Cerebellar nuclear complex (tissue), 1 donor: ENCODE results near the gene USP31.

ENCODE experiments used
- DNase-seq, 2 experiments: peaks; one replicate each; lab custom pipeline; 2025; lab: John Stamatoyannopoulos, UW

The USP31 gene

DNA sequence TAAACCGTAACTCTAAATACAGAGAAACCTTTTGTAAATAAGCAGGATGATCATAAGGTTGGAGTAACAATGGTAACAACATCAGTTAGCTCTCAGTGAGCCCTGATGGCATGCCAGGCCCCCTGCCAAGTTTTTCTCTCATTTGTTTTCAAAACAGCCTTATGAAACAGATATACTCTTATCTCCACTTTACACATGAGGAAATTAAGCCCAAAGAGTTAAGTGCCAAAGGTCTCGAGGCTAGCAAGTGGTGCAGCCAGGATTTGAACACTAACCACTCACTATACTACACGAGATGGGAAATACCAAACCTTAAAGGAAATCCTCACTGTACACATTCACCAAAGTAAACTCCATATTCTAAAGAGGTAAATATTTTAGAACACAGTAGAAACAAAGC is 15.0 kb downstream of the USP31 start:
- no peak for DNase-seq

DNA sequence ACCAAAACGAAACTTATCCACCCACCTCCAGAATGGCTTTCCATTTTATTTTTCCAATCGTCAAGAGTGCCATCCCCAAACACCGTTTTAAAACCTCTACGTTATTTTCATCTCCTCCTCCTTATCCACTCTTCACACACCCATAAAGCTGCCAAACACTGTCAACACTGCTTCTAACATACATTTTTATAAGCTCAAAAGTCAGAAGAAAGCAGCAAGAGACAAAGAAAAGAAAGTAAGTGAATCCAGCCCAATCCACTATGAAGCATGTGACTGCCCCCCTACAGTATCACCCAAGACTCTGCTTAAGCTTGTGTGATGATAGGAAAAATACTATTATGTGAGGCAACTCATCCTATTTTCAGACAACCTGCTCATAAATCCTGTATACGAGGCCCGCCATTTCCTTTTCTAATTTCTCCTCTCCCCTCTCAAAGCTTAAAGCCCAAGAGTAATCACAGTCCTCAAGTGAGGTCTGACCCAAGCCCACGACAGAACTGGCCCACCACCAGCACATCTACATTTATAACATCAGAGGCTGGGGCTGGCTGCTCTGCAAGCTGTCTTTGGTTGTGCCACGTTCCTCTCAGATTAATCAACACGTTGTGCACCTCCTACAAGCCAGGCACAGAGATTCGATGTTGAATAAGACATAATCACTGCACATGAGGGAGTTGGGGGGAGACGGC is 16.3 kb downstream of the USP31 start:
- no peak for DNase-seq

- DNase-seq: no peak
Observed at GRCh38 chr16:23131931-23132621, 17.2 kb downstream of the USP31 start.

DNA sequence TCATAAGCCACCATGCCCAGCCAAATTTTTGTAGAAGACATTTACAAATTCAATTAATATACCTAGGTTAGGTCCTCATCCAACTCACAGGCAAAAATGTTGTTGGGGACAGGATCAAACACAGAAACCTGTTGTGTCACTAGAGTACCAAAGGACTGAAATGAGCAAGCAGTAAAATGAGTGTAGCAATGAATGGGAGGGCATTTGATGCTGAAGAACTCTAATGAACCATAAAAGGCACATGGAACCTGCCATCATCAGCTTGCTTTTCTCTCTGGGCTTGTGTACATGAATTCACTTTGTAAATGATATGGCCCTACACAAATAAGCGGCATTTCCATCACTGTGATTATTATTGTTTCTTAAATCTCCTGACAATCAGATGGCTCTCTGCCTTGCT is 17.8 kb downstream of the USP31 start:
- DNase-seq: no peak

- no peak for DNase-seq
Observed at GRCh38 chr16:23131036-23131435, 18.2 kb downstream of the USP31 start.

GRCh38 chr16:23129686-23130085 is 19.6 kb downstream of the USP31 start:
- no peak for DNase-seq

DNA sequence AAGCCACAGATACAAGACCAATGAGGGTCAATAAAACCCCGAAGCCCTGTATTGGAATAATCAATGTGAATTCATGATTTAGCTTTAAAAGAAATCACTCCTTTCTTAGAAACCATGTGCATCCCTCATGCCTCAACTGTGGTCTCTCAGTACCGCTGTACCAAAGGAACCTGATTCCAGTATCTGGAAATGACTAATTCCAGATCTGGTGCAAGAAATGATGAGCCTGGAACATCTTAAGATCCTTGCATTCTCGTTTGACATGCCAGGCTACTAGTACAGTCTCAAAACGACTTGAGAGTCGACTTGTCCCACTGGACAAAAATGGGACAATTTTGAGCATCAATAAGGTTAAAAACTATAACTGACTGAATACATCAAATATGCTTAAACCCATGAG is 21.2 kb downstream of the USP31 start:
- no peak for DNase-seq

- no peak for DNase-seq
Observed at GRCh38 chr16:23125277-23125676, 24.0 kb downstream of the USP31 start.

DNA sequence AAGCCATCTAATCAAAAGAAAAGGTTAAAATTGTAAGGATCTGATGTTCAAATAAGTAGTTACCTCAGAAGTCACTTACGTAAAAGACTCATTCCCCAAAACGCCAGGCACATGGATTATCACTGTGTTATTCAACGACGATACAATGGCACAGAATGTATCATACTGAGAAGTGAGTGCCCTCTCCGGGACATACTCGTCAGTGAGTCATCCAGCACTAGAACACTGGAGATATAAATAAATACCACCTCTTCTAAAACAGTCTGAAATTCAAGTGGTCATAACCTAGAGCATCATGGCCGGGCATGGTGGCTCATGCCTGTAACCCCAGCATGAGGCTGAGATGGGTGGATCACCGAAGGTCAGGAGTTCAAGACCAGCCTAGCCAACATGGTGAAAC is 24.9 kb downstream of the USP31 start:
- DNase-seq: no peak

DNA sequence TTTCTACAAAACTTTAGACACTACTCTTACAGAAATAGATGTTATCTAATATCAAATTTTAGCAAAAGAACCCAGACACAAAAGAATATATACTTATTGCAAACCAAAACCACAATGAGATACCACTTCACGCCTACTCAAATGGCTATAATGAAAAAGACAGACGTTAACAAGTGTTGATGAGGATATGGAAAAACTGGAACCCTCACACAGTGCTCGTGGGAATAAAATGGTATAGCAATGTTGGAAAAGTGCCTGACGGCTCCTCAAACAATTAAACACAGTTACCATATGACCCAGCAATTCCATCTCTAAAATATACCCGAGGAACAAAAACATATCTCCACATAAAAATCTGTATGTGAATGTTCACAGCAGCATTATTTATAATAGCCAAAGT is 27.1 kb downstream of the USP31 start:
- DNase-seq: no peak

DNA sequence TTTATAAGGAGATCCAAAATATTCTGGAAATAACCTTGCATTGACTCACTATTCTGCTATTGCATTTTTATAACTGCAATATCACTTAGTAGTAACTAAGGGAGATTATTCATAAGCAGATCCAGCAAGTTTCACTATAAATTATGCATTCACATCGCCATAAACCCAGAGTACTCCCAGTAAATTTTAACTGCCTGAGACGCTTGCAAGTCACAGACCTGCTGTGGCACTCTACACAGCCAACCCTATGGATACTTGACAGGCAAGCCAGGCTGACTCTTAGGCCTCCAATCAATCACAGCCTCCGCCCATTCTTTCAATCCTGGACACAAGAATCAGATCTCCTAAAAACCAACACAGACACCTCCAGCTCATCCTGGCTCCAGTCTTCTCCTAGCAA is 28.2 kb downstream of the USP31 start:
- no peak for DNase-seq

GRCh38 chr16:23120562-23120961 is 28.7 kb downstream of the USP31 start:
- no peak for DNase-seq

- no peak for DNase-seq
Observed at GRCh38 chr16:23119570-23119969, 29.7 kb downstream of the USP31 start.

GRCh38 chr16:23114131-23114904 is 34.9 kb downstream of the USP31 start:
- peak in 1 of 2 experiments; percentile 24 for DNase-seq

GRCh38 chr16:23113185-23113584 is 36.1 kb downstream of the USP31 start:
- DNase-seq: no peak

GRCh38 chr16:23110257-23110899 is 38.9 kb downstream of the USP31 start:
- no peak for DNase-seq

GRCh38 chr16:23107936-23108335 is 41.3 kb downstream of the USP31 start:
- no peak for DNase-seq

DNA sequence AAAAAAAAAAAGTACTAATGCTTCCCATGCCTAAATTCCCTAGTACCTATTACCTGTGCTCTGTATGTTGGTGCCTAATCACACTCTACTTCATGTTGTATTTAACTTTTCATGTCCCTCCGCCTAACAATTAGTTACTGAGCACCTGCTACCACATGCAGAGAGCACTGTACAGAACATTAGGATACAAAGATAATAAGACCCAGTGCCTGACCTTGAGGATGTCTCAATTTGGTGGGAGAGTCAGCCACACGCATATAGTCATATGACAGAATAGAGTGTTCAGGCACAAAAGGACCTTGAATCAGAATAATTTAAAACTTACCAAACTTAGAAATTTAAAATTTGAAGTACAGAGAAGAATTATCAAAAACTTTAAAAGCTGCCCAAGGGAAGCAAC is 42.1 kb downstream of the USP31 start:
- DNase-seq: no peak

DNA sequence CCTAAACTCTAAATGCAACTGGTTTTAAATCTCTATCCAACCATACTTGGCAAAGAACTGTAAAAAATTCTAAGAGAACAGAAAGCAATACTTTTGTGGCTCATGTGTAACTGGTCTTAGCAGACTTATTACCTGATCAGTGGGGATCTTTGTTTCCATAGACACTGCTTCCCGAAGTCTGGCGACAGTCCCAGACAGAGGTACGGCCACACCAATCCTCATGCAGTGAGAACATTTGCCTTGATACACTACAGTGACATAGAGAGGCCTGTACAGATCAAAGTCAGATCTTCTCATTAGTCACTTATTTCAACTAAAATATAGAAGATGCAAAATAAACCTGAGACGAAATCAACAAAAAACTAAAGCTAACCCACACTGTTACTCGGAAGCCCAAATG is 43.9 kb downstream of the USP31 start:
- DNase-seq: no peak

GRCh38 chr16:23104032-23104955 is 45.0 kb downstream of the USP31 start:
- no peak for DNase-seq

DNA sequence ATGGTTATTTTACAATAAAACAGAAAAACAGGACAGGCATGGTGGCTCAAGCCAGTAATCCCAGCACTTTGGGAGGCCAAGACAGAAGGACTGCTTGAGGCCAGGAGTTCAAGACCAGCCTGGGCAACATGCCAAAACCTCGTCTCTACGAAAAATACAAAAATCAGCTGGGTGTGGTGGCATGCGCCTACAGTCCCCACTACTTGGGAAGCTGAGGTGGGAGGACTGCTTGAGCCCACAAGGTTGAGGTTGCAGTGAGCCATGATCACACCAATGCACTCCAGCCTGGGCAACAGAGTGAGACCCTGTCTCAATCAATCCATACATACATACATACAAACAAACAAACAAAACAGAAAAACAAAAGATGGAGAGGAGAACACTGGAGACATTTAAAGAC is 45.6 kb downstream of the USP31 start:
- no peak for DNase-seq
